GM12864 (cell line): ENCODE measurements around the gene CFDP1.

Source experiments
- DNase-seq: peaks from one replicate; pipeline ENCODE4 v3.0.0-alpha.2; 2011; ENCODE audit warnings: low read depth
- H3K4me3 ChIP-seq: 2 replicates; pipeline ENCODE4 v1.5.1; 2011; ENCODE audit warnings: mild to moderate bottlenecking, low read depth, low read length, control low read depth
- TF ChIP-seq, protein P1 (sequence below): IDR thresholded peaks from 2 replicates; pipeline ENCODE4 v1.5.1; 2011; ENCODE audit warnings: low read depth, mild to moderate bottlenecking, moderate library complexity, low read length, control low read depth, inconsistent platforms; ENCODE audit errors: missing control alignments

The CFDP1 gene

DNA sequence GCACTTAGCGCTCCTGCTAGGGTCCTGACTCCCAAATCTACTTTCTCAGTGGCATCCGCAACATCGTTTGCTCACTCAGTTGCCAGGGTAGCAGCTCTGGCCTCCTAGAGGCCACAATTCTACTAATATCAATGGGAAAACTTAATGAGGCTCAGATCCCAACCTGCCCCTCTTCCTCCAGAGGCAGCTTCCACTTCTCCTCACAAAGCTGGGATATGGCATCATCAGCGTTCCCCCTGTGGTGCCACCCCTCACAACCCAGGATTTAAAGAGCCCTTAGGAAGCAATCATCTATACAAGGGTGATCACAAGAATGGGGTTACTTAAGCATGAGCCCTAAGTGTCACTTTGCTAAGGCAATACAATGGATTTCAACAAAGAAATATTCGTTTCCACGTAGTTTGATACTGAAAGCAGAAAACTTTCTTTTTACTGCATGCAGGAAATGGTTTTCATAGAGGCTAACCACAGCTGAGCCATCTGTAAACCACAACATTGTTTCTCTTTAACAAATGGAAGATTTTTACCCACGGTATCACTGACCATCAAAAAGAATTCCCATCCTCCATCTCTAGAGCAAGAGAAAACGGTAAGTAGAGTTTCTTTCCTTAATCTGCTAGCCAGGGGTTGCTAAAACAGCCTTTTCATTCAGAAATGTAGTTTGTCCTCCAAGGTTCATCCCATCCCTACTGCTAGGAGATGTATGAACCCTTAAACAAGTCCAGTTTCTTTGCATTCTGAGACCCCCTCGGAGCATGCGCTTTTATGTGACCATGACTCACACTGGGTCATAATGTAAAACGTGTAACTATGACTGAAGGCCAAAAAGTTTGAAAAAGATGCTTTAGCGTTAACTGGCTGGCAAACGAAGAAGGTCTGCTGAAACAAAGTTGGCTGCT lies 113.5 kb downstream of the CFDP1 start:
- peak; percentile 60 for DNase-seq
- H3K4me3 ChIP-seq: no peak overlapping the region
- TF ChIP-seq, protein P1, sequence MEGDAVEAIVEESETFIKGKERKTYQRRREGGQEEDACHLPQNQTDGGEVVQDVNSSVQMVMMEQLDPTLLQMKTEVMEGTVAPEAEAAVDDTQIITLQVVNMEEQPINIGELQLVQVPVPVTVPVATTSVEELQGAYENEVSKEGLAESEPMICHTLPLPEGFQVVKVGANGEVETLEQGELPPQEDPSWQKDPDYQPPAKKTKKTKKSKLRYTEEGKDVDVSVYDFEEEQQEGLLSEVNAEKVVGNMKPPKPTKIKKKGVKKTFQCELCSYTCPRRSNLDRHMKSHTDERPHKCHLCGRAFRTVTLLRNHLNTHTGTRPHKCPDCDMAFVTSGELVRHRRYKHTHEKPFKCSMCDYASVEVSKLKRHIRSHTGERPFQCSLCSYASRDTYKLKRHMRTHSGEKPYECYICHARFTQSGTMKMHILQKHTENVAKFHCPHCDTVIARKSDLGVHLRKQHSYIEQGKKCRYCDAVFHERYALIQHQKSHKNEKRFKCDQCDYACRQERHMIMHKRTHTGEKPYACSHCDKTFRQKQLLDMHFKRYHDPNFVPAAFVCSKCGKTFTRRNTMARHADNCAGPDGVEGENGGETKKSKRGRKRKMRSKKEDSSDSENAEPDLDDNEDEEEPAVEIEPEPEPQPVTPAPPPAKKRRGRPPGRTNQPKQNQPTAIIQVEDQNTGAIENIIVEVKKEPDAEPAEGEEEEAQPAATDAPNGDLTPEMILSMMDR: no peak

DNA sequence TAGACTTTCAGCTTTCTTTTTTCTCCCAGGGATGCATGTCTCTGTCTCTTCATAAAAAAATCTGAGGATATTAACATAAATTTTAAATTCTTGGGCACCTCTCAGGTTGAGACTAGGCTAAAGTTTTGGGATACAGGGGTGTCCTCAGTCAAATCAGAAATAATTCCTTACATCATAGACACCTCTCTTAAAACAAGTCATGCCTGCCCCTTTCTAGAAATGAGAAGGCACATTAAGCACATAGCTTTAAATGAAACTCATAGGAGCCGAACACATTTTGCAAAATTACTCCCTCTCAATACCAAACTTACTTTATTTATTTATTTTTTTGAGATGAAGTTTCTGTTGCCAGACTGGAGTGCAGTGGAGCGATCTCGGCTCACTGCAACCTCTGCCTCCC lies 114.6 kb downstream of the CFDP1 start:
- DNase-seq: no peak
- H3K4me3 ChIP-seq: no peak overlapping the region
- TF ChIP-seq, protein P1: no peak

DNA sequence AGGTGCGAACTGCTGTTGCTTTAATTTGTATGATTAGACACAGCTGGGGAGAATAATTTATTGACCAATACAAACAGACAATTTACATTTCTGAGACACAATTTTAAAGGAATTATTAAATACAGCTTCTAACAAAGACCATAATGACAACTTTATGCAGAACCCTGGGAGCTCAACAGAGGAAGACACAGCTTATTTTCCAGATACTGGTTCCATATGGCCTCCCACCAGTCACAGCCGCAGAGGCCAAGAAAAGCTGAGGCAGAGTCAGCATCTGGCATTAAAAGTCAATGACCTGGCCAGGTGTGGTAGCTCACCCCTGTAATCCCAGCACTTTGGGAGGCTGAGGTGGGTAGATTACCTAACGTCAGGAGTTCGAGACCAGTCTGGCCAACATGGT lies 115.8 kb downstream of the CFDP1 start:
- no peak for DNase-seq
- TF ChIP-seq, protein P1: no peak

DNA sequence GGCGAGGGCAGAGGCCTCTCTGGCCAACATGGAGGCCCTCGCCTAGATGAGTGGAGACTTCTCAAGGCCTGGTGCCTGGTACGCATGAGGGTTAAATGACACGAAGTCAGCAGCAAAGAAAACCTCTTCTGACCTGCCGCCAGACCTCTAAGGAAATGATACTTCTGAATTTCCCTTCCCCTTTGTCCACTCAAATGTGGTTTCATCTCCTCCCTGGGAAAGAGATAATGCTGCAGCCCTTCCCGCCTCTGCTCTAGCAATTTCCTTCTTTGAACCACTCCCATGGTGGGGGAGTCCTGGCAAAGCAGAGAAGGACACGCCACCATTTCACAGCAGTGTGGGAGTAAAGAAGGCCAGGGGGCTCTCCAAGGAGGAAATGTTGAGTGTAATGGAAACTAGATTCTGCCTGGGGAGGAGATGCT lies 116.2 kb downstream of the CFDP1 start:
- TF ChIP-seq, protein P1: no peak
- H3K4me3 ChIP-seq: no peak overlapping the region
- DNase-seq: no peak

More for the DNA sequence above, 115.8 kb downstream of the CFDP1 start:
- H3K4me3 ChIP-seq: no peak overlapping the region

DNA sequence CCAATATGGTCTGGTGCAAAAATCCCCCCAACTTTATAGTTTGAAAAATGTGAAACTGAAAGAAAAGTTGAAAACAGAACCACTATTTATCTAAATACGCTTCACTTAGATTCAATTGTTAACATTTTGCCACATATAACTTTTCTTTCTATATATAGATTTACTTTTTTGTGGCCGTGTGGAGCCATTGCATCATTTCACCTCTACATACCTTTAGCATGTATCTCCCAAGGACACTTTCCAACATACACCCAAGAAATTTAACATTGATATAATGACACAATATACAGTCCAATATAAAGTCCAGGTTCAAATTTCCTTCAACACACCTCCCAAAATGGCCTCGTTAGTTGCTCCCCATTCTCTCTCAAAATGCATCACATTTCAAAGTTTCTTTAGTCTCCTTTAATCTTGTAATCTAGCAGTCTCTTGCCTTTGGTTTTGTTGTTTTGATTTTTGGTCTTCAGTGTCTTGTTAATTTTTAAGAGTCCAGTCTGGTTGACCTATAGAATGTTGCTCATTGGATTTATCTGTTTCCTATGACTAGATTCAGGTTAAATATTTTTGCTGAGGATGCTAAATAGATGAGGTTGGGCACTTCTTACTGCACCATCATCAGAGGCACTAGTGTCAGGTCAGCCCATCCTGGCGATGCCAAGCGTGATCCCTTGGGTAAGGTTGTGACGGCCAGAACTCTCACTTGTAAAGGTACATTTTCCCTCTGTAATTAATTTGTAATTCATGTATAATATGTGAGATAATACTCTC lies 117.6 kb downstream of the CFDP1 start:
- TF ChIP-seq, protein P1: no peak
- no peak overlapping the region for H3K4me3 ChIP-seq
- DNase-seq: no peak

DNA sequence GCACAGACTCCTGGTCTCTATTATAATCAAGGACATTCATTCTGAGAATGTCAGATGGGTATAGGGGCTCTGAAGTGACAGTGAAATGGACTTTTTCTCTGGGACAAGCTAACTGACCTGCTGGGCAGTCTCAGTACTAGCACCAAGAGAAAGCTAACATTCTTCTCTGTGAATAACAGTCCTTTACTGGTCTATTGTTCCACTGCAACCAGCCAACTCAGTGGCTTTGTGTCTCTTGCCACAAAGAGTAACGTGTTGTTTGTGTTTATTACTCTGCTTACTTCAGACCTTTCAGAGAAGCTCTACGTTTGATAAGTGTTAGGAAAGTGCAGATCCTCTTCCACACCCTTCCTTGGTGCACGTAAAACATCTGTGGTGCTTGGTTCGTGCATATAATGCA lies 120.4 kb downstream of the CFDP1 start:
- DNase-seq: no peak
- H3K4me3 ChIP-seq: no peak overlapping the region
- TF ChIP-seq, protein P1: no peak
